IMR-90 (cell line): Measurements from ENCODE around the gene TP53BP2.

Source experiments
- MAZ ChIP-seq: IDR thresholded peaks from 2 replicates; pipeline ENCODE4 v1.6.1; 2012; ENCODE audit warnings: low read depth, mild to moderate bottlenecking, low read length, improper control_type of control experiment, moderate library complexity, borderline replicate concordance
- POLR2A ChIP-seq: IDR thresholded peaks from 2 replicates; pipeline ENCODE4 v1.6.1; 2012; ENCODE audit warnings: mild to moderate bottlenecking, low read depth, low read length
- TF ChIP-seq, protein P1 (sequence below): conservative IDR thresholded peaks from 2 replicates; pipeline ENCODE4 v1.5.1; 2012; ENCODE audit warnings: mild to moderate bottlenecking, low read depth, low read length, improper control_type of control experiment

DNA sequence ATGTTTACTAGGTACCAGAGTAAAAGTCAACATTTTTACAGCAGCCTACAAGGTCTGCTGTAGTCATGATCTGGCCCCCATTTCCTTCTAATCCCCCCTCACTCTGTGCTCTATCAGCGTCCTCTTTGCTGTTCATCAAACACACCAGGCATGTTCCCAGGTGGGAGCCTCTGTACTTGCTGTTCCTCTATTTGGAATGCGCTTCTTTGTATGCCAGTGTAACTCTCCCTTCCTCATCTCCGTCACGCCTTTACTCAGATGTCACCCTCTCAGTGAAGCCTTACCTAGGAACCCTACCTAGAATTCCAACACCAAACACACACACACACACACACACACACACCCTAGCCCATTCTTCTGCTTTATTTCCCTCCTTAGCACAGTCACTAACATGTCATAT, 21.0 kb downstream of the TP53BP2 start:
- no peak for TF ChIP-seq POLR2A
- TF ChIP-seq, protein P1, sequence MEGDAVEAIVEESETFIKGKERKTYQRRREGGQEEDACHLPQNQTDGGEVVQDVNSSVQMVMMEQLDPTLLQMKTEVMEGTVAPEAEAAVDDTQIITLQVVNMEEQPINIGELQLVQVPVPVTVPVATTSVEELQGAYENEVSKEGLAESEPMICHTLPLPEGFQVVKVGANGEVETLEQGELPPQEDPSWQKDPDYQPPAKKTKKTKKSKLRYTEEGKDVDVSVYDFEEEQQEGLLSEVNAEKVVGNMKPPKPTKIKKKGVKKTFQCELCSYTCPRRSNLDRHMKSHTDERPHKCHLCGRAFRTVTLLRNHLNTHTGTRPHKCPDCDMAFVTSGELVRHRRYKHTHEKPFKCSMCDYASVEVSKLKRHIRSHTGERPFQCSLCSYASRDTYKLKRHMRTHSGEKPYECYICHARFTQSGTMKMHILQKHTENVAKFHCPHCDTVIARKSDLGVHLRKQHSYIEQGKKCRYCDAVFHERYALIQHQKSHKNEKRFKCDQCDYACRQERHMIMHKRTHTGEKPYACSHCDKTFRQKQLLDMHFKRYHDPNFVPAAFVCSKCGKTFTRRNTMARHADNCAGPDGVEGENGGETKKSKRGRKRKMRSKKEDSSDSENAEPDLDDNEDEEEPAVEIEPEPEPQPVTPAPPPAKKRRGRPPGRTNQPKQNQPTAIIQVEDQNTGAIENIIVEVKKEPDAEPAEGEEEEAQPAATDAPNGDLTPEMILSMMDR = no peak
- no peak for TF ChIP-seq MAZ
